GM06990 (cell line): ENCODE results near the gene PRKCE.

Source experiments
- DNase-seq: peaks from one replicate; pipeline ENCODE4 v3.0.0-alpha.2; 2011; ENCODE audit not compliant: insufficient read length; ENCODE audit errors: extremely low read depth
- H3K27me3 ChIP-seq: replicated peaks from 2 replicates; pipeline ENCODE4 v1.6.0; 2011; ENCODE audit warnings: low read length; ENCODE audit not compliant: control insufficient read depth, insufficient read depth
- H3K36me3 ChIP-seq: 2 replicates; pipeline ENCODE4 v1.5.1; 2011; ENCODE audit warnings: low read length; ENCODE audit not compliant: control insufficient read depth, insufficient read depth
- H3K4me3 ChIP-seq: replicated peaks from 2 replicates; pipeline ENCODE4 v1.5.1; 2011; ENCODE audit warnings: low read depth, mild to moderate bottlenecking, control low read depth, low read length
- CTCF ChIP-seq: IDR thresholded peaks from 2 replicates; pipeline ENCODE4 v1.5.1; 2011; ENCODE audit warnings: low read length, control low read depth, mild to moderate bottlenecking, inconsistent platforms; ENCODE audit not compliant: insufficient read depth, poor library complexity, severe bottlenecking

The PRKCE gene

GRCh38 chr2:46119453-46119852, 468.0 kb downstream of the PRKCE start:
- no peaks in the 10 kb centered on the region for H3K36me3 ChIP-seq

GRCh38 chr2:46120792-46121555, 469.5 kb downstream of the PRKCE start:
- no peaks in the 10 kb centered on the region; the same call in 1 of the 2 replicates for H3K27me3 ChIP-seq
- no peak for TF ChIP-seq CTCF
- no peak for DNase-seq
- no peaks in the 10 kb centered on the region for H3K36me3 ChIP-seq
- no peak overlapping the region for H3K4me3 ChIP-seq

More at GRCh38 chr2:46119453-46119852, 468.0 kb downstream of the PRKCE start:
- no peak for TF ChIP-seq CTCF
- H3K27me3 ChIP-seq: no peaks in the 10 kb centered on the region; the same call in 1 of the 2 replicates
- no peak overlapping the region for H3K4me3 ChIP-seq
- no peak for DNase-seq

GRCh38 chr2:46122318-46122976, 471.0 kb downstream of the PRKCE start:
- no peak for TF ChIP-seq CTCF
- Histone ChIP-seq H3K4me3 (no peak overlapping the region), H3K36me3 (no peaks in the 10 kb centered on the region), H3K27me3 (no peaks in the 10 kb centered on the region; the same call in 1 of the 2 replicates)
- no peak for DNase-seq

- Histone ChIP-seq H3K36me3 (no peaks in the 10 kb centered on the region), H3K4me3 (no peak overlapping the region), H3K27me3 (no peaks in the 10 kb centered on the region; the same call in 1 of the 2 replicates)
- no peak for DNase-seq
- no peak for TF ChIP-seq CTCF
Observed at GRCh38 chr2:46123013-46123412, 471.5 kb downstream of the PRKCE start.

- Histone ChIP-seq H3K36me3 (no peaks in the 10 kb centered on the region), H3K4me3 (no peak overlapping the region), H3K27me3 (no peaks in the 10 kb centered on the region; the same call in 1 of the 2 replicates)
- TF ChIP-seq CTCF: no peak
- DNase-seq: no peak
Observed at GRCh38 chr2:46125798-46126197, 474.3 kb downstream of the PRKCE start.
